GM18502 (cell line): ENCODE data around the gene STAC.

Experiments
- ATAC-seq: cut with Tn5 transposase; IDR thresholded peaks from one replicate; pipeline ENCODE4 v1.9.1; 2021; ENCODE audit warnings: mild to moderate bottlenecking; ENCODE audit not compliant: unreplicated experiment, poor library complexity

The STAC gene

DNA sequence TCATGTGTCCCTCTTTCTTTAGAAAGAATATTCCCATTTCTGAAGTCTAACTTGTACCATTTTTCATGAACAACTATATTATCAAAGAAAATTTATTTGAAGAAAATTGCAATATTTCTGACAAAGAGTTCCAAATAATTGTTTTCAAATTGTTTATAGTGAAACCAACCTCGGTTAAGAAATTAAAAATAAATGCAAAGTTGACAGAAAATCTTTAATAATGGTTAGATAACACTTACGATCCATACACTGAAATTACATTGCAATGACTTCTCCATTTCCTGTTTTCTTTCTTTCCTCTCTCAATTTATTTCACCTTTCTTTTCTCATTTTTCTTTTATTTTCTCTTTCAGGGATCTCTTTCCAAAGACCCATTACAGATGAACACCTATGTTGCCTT, 125.1 kb downstream of the STAC start:
- ATAC-seq, result no peak

DNA sequence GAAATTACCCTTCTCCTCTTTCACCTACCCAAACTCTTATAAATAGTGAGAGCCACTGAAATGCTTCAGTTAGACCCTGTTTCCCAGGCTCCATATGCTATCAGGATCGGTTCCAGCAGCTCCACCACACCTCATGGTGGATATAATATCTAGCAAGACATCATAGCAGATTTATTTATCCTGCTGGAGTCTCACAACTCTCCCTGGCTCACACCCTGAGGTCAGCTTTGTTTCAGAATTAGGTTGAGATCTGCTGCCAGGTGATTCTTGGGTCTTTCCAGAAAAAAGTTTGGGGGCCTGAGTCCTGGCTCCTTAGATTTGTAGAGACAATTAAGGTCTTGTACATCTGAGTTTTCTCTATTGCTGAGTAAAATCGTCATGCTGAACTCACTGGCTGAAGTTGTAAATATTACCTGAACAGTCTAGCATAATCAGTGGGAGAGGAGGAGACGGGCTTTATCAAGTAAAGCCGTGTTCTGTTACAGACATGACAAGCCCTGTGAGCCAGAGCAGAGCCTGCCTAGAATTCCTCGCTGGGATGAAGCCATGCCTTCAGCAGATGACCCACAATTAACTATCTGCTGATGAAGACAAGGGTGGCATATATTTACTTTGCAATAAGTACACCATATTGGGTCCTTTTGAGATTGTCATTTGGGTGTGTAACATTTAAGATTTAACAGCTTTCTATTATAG, 131.6 kb downstream of the STAC start:
- no peak for ATAC-seq

DNA sequence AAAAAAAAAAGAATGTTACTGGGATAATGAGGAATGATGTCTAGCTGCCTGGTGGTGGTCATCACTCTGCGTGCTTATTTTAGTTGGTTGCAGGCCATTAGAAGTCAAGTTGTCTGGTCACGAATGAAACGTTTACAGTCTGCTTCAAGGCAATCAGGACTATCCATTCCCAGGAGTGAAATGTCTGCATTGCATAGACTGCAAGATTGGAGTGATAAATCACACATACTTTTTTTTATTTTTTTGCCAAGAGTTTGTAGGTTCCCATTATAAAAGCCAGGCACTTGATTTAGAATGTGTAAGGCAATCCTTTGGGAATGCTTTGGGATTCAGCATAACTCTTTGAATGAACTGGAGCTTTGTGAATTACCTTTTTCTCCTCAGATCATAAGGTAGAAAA, 132.3 kb downstream of the STAC start:
- no peak for ATAC-seq

- ATAC-seq, result no peak
Measured at GRCh38 chr3:36514171-36514570, 133.9 kb downstream of the STAC start.

DNA sequence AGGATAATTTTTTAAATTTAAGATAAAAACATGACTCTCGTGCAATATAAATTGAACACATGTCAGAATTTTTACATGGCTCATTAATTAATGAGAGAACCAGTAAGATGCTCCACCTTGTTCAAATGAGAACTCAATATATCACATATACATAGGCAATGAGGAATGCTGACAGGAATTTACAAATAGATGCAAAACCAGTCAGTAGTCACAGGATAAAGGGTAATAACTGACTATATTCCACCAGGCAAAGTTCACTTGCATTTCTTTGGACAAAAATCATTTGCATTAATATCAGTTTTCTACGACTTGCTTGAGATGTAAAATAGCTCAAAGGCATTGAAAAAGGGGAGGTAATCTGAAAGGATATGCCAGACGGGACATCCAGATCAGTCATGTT, 139.4 kb downstream of the STAC start:
- ATAC-seq, result no peak

GRCh38 chr3:36520241-36521006, 140.1 kb downstream of the STAC start:
- no peak for ATAC-seq

DNA sequence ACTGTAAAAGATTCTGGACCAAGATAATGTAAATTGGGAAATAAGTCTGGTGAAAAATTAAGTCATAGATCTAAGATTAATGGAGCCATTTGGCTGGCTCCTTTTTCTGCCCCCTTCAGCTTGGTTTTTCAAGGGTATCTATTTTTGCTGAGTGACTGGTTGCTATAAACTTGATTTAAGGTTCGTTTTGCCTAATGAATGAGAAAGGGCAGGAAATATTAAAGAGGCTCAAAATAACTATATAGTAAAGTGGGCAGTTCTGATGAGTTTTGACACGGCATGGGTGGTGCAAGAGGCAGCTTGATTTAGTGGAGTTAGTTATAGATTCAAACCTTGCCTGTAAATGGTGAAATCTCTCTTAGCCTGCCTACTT, 140.7 kb downstream of the STAC start:
- no peak for ATAC-seq

DNA sequence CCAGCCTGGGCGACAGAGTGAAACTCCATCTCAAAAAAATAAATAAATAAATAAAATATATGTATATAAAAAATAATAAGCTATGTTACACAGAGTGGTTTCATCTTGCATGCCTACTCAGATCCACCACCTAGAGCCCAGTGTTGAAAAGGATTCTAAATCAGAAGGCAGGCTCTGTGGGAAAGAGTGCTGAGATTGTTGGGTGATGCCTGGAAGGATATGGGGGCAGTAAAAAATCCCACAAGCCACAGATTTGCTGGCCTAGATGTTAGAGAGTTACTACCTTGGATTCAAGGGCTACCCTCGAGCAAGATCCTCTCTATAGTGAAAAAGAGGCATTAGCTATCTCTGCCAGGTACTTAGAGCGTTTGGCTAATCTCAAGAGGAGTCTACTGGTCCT, 144.3 kb downstream of the STAC start:
- no peak for ATAC-seq

DNA sequence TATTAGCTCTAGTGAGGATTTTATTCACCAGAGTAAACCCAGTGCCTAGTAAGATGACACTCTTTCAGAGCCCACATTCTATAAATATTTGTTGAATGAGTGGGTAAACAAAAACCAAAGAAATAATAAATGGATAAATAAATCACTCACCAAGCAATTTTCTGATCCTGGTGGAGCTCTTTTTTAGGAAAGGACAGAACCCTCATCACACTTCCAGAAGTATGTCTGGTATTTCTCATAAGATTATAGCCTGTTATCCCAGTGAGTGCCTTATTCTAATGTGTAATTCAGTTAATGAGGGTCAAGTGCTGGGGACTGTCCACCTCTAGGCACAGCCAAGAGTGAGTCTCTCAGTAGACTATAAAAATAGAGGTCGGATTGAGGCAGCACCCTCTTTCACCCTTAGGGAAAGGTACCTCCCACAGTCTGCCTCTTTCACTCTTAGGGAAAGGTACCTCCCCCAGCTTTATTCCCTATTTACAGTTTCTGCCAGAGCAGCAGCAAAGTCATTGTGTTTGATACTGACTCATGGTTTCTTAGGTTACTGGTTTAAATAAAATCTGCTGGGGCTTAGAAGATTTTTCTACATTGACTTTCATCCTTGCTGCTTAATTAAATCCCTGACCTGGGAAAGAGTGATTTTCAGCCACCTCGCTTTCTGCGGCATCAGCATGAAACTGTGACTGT, 145.0 kb downstream of the STAC start:
- ATAC-seq, result no peak

GRCh38 chr3:36538136-36538749, 157.9 kb downstream of the STAC start:
- ATAC-seq, result no peak

GRCh38 chr3:36540888-36541518, 160.7 kb downstream of the STAC start:
- no peak for ATAC-seq

DNA sequence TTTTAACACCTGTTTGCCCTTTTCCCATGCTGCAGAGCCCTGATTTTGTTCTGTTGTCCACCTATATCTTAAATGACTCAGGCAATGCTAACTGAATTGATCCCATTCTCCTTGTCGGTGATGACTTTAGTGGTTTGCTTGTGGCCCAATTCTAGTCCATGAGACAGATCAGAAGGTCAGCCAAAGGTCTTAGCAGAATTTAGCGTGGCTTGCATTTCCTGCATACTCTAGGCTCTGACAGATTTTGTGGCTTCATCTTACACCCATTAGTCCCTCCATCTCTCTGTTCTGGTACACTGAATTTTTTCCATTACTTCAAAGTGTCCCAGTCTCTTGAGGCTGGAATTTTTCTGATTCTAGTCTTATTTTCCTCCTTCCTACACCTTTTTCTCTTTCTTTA, 161.9 kb downstream of the STAC start:
- no peak for ATAC-seq

DNA sequence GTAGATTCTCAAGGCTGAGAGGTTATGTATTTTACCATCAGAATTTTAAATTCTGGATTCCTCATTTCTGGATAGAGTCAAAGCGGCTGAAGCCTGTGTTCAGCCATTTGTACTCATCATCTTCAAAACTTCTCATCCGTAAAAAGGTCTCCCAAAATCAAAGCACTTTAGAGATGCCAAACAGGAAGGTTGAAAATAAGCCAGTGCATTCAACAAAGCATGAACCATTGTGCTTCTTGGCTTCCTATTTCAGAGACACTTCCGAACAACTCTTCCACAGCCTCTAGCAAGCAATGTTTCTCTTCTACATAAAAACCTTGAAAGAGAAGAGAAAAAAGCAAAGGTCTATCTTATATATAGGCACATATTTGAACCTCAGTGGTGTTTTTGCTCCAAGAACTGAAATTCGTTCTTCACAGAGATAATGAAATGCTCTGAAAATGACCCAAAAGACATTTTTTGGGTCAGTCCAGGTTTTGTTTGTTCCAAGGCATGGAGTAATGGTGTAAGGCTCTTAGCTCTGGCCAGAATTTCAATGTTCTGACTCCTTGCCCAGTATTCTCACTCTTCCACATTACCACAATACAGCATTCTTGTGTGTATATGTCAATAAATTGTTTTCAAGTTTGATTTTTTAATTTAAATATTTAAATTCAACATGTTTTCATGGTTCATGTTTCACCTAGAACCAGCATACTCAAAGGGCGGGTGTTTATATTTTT, 163.1 kb downstream of the STAC start:
- no peak for ATAC-seq

GRCh38 chr3:36546226-36546625, 165.9 kb downstream of the STAC start:
- ATAC-seq, result no peak

GRCh38 chr3:36548712-36549111, 168.4 kb downstream of the STAC start:
- ATAC-seq, result no peak

GRCh38 chr3:36557021-36557707, 176.9 kb downstream of the STAC start:
- ATAC-seq, result peak; percentile 88

GRCh38 chr3:36557708-36558421, 177.6 kb downstream of the STAC start:
- no peak for ATAC-seq

GRCh38 chr3:36558961-36559360, 178.7 kb downstream of the STAC start:
- no peak for ATAC-seq

GRCh38 chr3:36560685-36561084, 180.4 kb downstream of the STAC start:
- ATAC-seq, result no peak
